Omental fat pad (tissue), 4 donors: Measurements from ENCODE around the gene MINAR1. TPM values are rescaled to one million over a fixed set of nuclear protein-coding genes. Genes with fewer than 3 reads are reported as not detected.

ENCODE experiments used
- ATAC-seq: fragments of 150-250 bp; one replicate; pipeline ENCODE4 v1.9.1; 2016; ENCODE audit warnings: mild to moderate bottlenecking, moderate library complexity; ENCODE audit not compliant: low FRiP score
- DNase-seq: peaks from one replicate; pipeline ENCODE4 v3.0.0-alpha.2; 2019; ENCODE audit warnings: low spot score
- CTCF ChIP-seq, 3 donors: fragments of 450-650 bp; IDR thresholded peaks; one replicate each; pipeline ENCODE4 v1.5.1; 2016 to 2017; ENCODE audit warnings: antibody characterized with exemption in 3 of 3, mild to moderate bottlenecking in 3 of 3, moderate library complexity in 2 of 3
- total RNA-seq, 4 donors: library from RNA; depleted of rRNA; stranded (reverse); fragments of >200 nt; gene quantifications; one replicate each; pipeline ENCODE4 v1.1.0, GENCODE V29; 2016

MINAR1 gene
- total RNA-seq, 4 donors from 2014 or later: 0.24 to 0.47 (median 0.42) TPM

DNA sequence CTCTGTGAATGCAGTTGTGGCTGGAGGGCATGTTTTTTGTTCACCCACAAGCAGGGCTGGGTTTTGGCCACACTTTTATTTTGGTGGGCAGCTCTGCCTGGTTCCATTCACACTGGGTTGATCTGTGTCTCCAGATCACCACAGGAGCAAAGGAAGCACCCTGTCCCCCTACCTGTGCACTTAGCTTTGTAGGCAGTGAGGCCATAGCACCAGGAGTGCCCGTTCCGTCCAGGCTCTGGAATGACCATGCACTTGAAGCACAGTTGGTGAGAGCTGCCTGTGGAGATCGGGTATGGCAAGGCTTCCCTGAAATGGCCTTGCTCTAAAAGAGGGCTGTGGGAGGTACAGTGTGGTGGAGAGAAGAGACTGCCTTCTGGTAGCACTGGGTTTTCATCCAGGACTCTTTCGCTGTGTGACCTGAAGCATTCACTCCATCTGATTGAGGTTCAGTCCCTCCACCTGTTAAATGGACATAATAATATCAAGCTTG is 31.7 kb downstream of the MINAR1 start:
- no peak for DNase-seq
- ATAC-seq: no peak
- TF ChIP-seq CTCF (IDR thresholded peaks at IDR 0.05): no peak

DNA sequence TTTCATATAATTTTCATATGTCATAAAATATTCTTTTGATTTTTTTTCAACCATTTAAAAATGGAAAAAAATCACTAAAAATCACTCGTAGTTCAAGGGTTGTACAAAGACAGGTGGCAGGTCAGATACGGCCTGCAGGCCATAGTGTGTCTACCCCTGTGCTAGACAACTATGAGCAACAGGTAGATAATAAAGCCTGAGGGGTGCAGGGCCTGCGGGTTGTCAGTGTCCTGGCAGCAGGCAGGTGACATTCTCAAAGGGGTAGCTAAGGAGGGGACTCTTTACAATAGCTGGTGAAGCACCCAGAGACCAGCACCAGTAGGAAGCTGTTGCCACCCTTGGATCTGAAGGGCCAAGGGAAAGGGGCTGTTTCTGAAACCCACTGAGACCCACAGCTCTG is 34.4 kb downstream of the MINAR1 start:
- ATAC-seq (no peak), DNase-seq (no peak)
- no peak for TF ChIP-seq CTCF (IDR thresholded peaks at IDR 0.05)

DNA sequence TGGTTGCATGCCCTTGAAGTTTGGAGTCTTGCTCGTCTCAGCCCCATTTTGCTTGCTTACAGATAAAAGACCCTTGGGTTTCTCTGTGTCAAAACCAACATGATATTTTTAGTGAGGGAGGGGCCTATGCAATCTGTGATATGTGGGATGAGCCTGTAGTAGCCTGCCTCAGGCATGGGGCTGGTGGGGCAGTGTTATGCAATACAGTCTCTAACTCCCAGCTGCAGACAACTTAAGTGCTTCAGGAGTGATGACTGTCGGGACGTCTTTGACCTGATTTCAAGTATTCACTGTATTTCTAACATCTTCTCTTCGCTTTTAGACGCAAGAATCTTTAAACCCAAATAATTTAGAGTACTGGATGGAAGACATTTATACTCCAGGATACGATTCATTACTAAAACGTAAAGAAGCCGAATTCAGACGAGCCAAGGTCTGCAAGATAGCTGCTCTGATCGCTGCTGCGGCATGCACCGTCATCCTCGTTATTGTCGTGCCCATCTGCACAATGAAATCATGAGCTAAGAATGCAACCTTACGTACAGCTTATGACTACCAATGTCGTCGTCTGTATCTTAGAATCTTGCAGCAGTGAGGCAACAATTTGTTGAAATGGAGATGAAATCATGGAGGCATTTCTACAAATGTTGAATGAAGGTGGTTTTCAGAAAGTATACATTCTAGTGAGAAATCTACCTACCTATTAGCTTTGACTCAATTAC is 35.9 kb downstream of the MINAR1 start:
- ATAC-seq (peak; percentile 49), DNase-seq (no peak)
- TF ChIP-seq CTCF (IDR thresholded peaks at IDR 0.05): no peak

DNA sequence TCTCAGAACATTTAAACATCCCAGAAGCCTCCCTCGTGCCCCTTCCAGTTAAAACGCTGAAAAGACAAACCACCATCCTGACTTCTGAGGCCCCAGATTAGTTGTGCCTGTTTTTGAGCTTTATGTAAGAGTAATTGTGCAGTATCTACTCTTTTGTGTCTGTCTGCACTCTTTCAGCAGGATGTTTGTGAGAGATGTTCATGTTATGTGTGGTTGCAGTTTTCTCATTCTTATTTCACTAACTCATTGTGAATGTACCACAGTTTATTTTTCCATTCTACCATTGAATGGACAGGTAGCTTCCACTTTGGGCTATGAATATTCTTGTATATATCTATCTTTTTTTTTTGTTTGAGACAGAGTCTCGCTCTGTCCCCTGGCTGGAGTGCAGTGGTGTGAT is 40.3 kb downstream of the MINAR1 start:
- TF ChIP-seq CTCF (IDR thresholded peaks at IDR 0.05): no peak
- ATAC-seq (no peak), DNase-seq (no peak)

DNA sequence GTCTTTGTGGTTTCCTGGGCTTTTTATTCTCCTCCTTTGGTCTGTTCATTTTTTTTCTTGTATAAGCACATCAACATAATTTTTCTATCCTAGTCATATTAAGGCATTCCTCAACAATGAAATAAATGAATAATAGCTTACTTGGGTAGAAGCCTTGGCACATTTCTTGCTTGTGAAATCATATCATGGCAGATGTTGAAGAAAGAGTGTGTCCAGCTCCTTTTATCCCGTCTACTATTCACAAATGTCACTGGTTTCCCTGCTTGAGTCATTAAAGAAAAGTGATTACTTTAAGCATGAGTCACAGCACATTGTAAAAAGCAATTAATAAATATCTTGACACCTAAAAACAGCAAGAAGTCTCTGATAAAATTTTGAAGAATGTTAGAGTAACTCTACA is 42.1 kb downstream of the MINAR1 start:
- peak; percentile 51 for ATAC-seq
- no peak for TF ChIP-seq CTCF (IDR thresholded peaks at IDR 0.05)
- no peak for DNase-seq

GRCh38 chr15:79475306-79475705 is 43.2 kb downstream of the MINAR1 start:
- TF ChIP-seq CTCF (IDR thresholded peaks at IDR 0.05): no peak
- no peak for DNase-seq
- ATAC-seq: peak; percentile 43

GRCh38 chr15:79478108-79478507 is 46.0 kb downstream of the MINAR1 start:
- DNase-seq (no peak), ATAC-seq (no peak)
- TF ChIP-seq CTCF (IDR thresholded peaks at IDR 0.05): no peak
